Activated CD4-positive, alpha-beta T cell treated with anti-CD3 and anti-CD28 coated beads, Interleukin-2, amount 50 U/mL, for 16 hours (primary cell): ENCODE data around the gene PER2.
"Not testable (repeated sequence)": the region's sequence is repeated elsewhere in the genome, so short reads cannot be mapped to it uniquely, and the experiment has no call there.

Experiments
- DNase-seq: peaks from one replicate; pipeline ENCODE4 v3.0.0-alpha.2; 2020

PER2 gene

GRCh38 chr2:238286095-238286494, 2.3 kb downstream of the PER2 start:
- DNase-seq: no peak

GRCh38 chr2:238285653-238286082, 2.7 kb downstream of the PER2 start:
- no peak for DNase-seq

- DNase-seq: no peak
These were observed 3.5 kb downstream of the PER2 start for GRCh38 chr2:238284802-238285515.

- no peak for DNase-seq
These were observed 5.3 kb downstream of the PER2 start for GRCh38 chr2:238282861-238283738.

GRCh38 chr2:238281826-238282480, 6.5 kb downstream of the PER2 start:
- DNase-seq: no peak

GRCh38 chr2:238280083-238280825, 8.2 kb downstream of the PER2 start:
- no peak for DNase-seq

GRCh38 chr2:238279324-238279682, 9.1 kb downstream of the PER2 start:
- DNase-seq: no peak

- no peak for DNase-seq
These were observed 9.6 kb downstream of the PER2 start for GRCh38 chr2:238278626-238279323.

- DNase-seq: no peak
These were observed 10.7 kb downstream of the PER2 start for GRCh38 chr2:238277695-238278094.

- DNase-seq: no peak
These were observed 14.1 kb downstream of the PER2 start for GRCh38 chr2:238274152-238274865.

GRCh38 chr2:238273433-238273832, 15.0 kb downstream of the PER2 start:
- not testable (repeated sequence) for DNase-seq

- DNase-seq: no peak
These were observed 16.3 kb downstream of the PER2 start for GRCh38 chr2:238272156-238272555.

GRCh38 chr2:238271686-238272085, 16.7 kb downstream of the PER2 start:
- not testable (repeated sequence) for DNase-seq

GRCh38 chr2:238271061-238271554, 17.3 kb downstream of the PER2 start:
- no peak for DNase-seq

GRCh38 chr2:238270606-238271005, 17.8 kb downstream of the PER2 start:
- no peak for DNase-seq

GRCh38 chr2:238269741-238270140, 18.7 kb downstream of the PER2 start:
- DNase-seq: no peak

- DNase-seq: no peak
These were observed 20.3 kb downstream of the PER2 start for GRCh38 chr2:238267884-238268680.

GRCh38 chr2:238267341-238267710, 21.1 kb downstream of the PER2 start:
- DNase-seq: no peak

GRCh38 chr2:238265605-238266004, 22.8 kb downstream of the PER2 start:
- no peak for DNase-seq

GRCh38 chr2:238264072-238264460, 24.3 kb downstream of the PER2 start:
- DNase-seq: no peak
